Measurements from ENCODE around the gene ATP5MC2. TPM values are rescaled to one million over a fixed set of nuclear protein-coding genes. Genes with fewer than 3 reads are reported as not detected.

ATP5MC2 gene
- polyA plus RNA-seq, 1 of the 3 experiments (the other 2 are of a cell fraction), result 319 TPM

- no peak for TF ChIP-seq ELF1 (IDR thresholded peaks at IDR 0.05)
- TF ChIP-seq CTCF (IDR thresholded peaks at IDR 0.05), result no peak
- TF ChIP-seq, protein P1, sequence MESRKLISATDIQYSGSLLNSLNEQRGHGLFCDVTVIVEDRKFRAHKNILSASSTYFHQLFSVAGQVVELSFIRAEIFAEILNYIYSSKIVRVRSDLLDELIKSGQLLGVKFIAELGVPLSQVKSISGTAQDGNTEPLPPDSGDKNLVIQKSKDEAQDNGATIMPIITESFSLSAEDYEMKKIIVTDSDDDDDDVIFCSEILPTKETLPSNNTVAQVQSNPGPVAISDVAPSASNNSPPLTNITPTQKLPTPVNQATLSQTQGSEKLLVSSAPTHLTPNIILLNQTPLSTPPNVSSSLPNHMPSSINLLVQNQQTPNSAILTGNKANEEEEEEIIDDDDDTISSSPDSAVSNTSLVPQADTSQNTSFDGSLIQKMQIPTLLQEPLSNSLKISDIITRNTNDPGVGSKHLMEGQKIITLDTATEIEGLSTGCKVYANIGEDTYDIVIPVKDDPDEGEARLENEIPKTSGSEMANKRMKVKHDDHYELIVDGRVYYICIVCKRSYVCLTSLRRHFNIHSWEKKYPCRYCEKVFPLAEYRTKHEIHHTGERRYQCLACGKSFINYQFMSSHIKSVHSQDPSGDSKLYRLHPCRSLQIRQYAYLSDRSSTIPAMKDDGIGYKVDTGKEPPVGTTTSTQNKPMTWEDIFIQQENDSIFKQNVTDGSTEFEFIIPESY (IDR thresholded peaks at IDR 0.05; ENCODE audit: borderline replicate concordance, low read depth), result no peak
- TF ChIP-seq MXI1 (IDR thresholded peaks at IDR 0.05; ENCODE audit: low read depth, low read length), result no peak
- no peak for TF ChIP-seq CHD2 (IDR thresholded peaks at IDR 0.05; ENCODE audit: low read length, partially characterized antibody)
- TF ChIP-seq SMC3 (IDR thresholded peaks at IDR 0.05; ENCODE audit: low read depth, low read length), result no peak
- TF ChIP-seq RCOR1 (IDR thresholded peaks at IDR 0.05; ENCODE audit: low read length), result no peak
- no peak for TF ChIP-seq EZH2phosphoT487 (IDR thresholded peaks at IDR 0.05; ENCODE audit: borderline replicate concordance, low read depth)
- TF ChIP-seq MEF2A (IDR thresholded peaks at IDR 0.05; ENCODE audit: borderline replicate concordance, low read depth), result no peak
- TF ChIP-seq NRF1 (IDR thresholded peaks at IDR 0.05; ENCODE audit: low read depth, low read length), result no peak
- TF ChIP-seq, protein P2, sequence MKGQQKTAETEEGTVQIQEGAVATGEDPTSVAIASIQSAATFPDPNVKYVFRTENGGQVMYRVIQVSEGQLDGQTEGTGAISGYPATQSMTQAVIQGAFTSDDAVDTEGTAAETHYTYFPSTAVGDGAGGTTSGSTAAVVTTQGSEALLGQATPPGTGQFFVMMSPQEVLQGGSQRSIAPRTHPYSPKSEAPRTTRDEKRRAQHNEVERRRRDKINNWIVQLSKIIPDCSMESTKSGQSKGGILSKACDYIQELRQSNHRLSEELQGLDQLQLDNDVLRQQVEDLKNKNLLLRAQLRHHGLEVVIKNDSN (IDR thresholded peaks at IDR 0.05; ENCODE audit: borderline replicate concordance, low read depth), result no peak
- H3F3A ChIP-seq (replicated peaks; ENCODE audit: insufficient read depth), result no peaks in the 10 kb centered on the region
- no peaks in the 10 kb centered on the region for H3K36me3 ChIP-seq (replicated peaks in 1 of 2; ENCODE audit: control insufficient read depth in 1 of 2, insufficient read depth in 2 of 2, low read length in 1 of 2)
- ChIA-PET POLR2A (no interaction called here), CTCF (interaction anchor here (0.7 to 28.9 kb wide), 6 partner anchors 8 to 141 kb away, joined by 3 to 760 read pairs (median 4); partner anchors contain the start of gene ATP5MC2)
- H3K27ac ChIP-seq (ENCODE audit: low read depth in 2 of 2, low read length in 1 of 2), result no peak overlapping the region
- no peaks in the 10 kb centered on the region for H3K4me1 ChIP-seq (ENCODE audit: control insufficient read depth in 1 of 2, insufficient read depth in 2 of 2, low read depth in 1 of 2, low read length in 1 of 2)
- no peaks in the 10 kb centered on the region for H3K79me2 ChIP-seq (ENCODE audit: insufficient read depth)
- no peak overlapping the region for H3K4me2 ChIP-seq
- H3K9ac ChIP-seq, result no peak overlapping the region
- no peaks in the 10 kb centered on the region for H3K9me2 ChIP-seq
- peaks cover 14% of the 10 kb centered on the region; the same call in 1 of the 2 replicates for H3K27me3 ChIP-seq (ENCODE audit: insufficient read depth)
- no peaks in the 10 kb centered on the region for H3K9me3 ChIP-seq
- whole genome bisulfite sequencing (ENCODE audit: low lambda C conversion rate), result 58% methylated on average over 3 of the region's 3 CpGs
- DNase-seq, result no peak
- H4K20me1 ChIP-seq (ENCODE audit: insufficient read depth), result no peaks in the 10 kb centered on the region
- no peak overlapping the region for H3K4me3 ChIP-seq (ENCODE audit: low read depth in 2 of 2, low read length in 1 of 2)
- H2AFZ ChIP-seq (ENCODE audit: low read depth), result no peak overlapping the region
Measured at GRCh38 chr12:53684654-53685220, 8.9 kb upstream of the ATP5MC2 start.

DNA sequence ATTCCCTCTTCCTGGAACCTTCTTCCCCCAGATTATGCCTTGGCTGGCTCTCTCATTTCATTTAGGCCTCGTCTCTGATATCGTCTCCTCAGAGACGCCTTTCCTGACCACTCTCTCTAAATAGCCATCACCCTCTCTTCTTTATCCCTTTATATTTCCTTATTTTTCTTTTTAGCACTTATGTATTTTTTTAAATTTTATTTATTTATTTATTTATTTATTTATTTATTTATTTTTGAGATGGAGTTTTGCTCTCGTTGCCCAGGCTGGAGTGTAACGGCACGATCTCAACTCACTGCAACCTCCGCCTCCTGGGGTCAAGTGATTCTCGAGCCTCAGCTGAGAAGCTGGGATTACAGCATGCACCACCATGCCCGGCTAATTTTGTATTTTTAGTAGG is 8.1 kb upstream of the ATP5MC2 start:
- no peaks in the 10 kb centered on the region for H3K36me3 ChIP-seq (replicated peaks in 1 of 2; ENCODE audit: control insufficient read depth in 1 of 2, insufficient read depth in 2 of 2, low read length in 1 of 2)
- H4K20me1 ChIP-seq (ENCODE audit: insufficient read depth), result no peaks in the 10 kb centered on the region
- H3K27me3 ChIP-seq (ENCODE audit: insufficient read depth), result peaks cover 13% of the 10 kb centered on the region; the same call in 1 of the 2 replicates
- H2AFZ ChIP-seq (ENCODE audit: low read depth), result no peak overlapping the region
- ChIA-PET CTCF (interaction anchor here (1.0 to 28.9 kb wide), 5 partner anchors 7 to 141 kb away, joined by 3 to 760 read pairs (median 4); partner anchors contain the start of gene ATP5MC2), POLR2A (no interaction called here)
- no peaks in the 10 kb centered on the region for H3F3A ChIP-seq (replicated peaks; ENCODE audit: insufficient read depth)
- H3K9ac ChIP-seq, result no peak overlapping the region
- no peaks in the 10 kb centered on the region for H3K79me2 ChIP-seq (ENCODE audit: insufficient read depth)
- TF ChIP-seq RCOR1 (IDR thresholded peaks at IDR 0.05; ENCODE audit: low read length) (no peak), RFX5 (IDR thresholded peaks at IDR 0.05; ENCODE audit: low read length) (no peak), CTCF (IDR thresholded peaks at IDR 0.05) (no peak), CHD2 (IDR thresholded peaks at IDR 0.05; ENCODE audit: low read length, partially characterized antibody) (no peak), MEF2A (IDR thresholded peaks at IDR 0.05; ENCODE audit: borderline replicate concordance, low read depth) (no peak), SMC3 (IDR thresholded peaks at IDR 0.05; ENCODE audit: low read depth, low read length) (no peak), SIN3A (IDR thresholded peaks at IDR 0.05; ENCODE audit: borderline replicate concordance, low read depth, low read length) (no peak)
- TF ChIP-seq, protein P3, sequence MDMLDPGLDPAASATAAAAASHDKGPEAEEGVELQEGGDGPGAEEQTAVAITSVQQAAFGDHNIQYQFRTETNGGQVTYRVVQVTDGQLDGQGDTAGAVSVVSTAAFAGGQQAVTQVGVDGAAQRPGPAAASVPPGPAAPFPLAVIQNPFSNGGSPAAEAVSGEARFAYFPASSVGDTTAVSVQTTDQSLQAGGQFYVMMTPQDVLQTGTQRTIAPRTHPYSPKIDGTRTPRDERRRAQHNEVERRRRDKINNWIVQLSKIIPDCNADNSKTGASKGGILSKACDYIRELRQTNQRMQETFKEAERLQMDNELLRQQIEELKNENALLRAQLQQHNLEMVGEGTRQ (IDR thresholded peaks at IDR 0.05; ENCODE audit: borderline replicate concordance, low read depth, low read length), result no peak
- no peak overlapping the region for H3K27ac ChIP-seq (ENCODE audit: low read depth in 2 of 2, low read length in 1 of 2)
- WGBS (ENCODE audit: low lambda C conversion rate), result 86% methylated on average over 9 of the region's 9 CpGs
- DNase-seq, result no peak
- no peaks in the 10 kb centered on the region for H3K9me2 ChIP-seq
- H3K4me3 ChIP-seq (ENCODE audit: low read depth in 2 of 2, low read length in 1 of 2), result no peak overlapping the region
- no peaks in the 10 kb centered on the region for H3K9me3 ChIP-seq
- H3K4me1 ChIP-seq (ENCODE audit: control insufficient read depth in 1 of 2, insufficient read depth in 2 of 2, low read depth in 1 of 2, low read length in 1 of 2), result no peaks in the 10 kb centered on the region
- no peak overlapping the region for H3K4me2 ChIP-seq

Measured in SK-N-SH (cell line).